ENCODE results near the gene LMAN2.

- TF ChIP-seq EZH2 (IDR thresholded peaks at IDR 0.05; ENCODE audit: low read length) (no peak), CTCF (optimal IDR thresholded peaks at IDR 0.05 in 1 of 3, IDR thresholded peaks at IDR 0.05 in 1 of 3, conservative IDR thresholded peaks at IDR 0.05 in 1 of 3; ENCODE audit: extremely low read depth in 1 of 3, insufficient read depth in 2 of 3, low read length in 3 of 3) (no peak)
Measured at GRCh38 chr5:177393206-177393765, 41.8 kb upstream of the LMAN2 start.
